ENCODE data around the gene IFITM2. TPM values are rescaled to one million over a fixed set of nuclear protein-coding genes. Genes with fewer than 3 reads are reported as not detected.

The IFITM2 gene
- total RNA-seq, 1 experiment from 2014 or later = 421 TPM

- no peak for DNase-seq
- Histone ChIP-seq H3K79me2 (ENCODE audit: insufficient read depth, low read length) (no peaks in the 10 kb centered on the region), H3K56ac (ENCODE audit: insufficient read length, low read depth, low read length) (no peak overlapping the region), H3K27ac (ENCODE audit: insufficient read length, low read depth, low read length) (no peak overlapping the region), H3K27me3 (ENCODE audit: insufficient read depth, low read length) (no peaks in the 10 kb centered on the region), H2BK5ac (ENCODE audit: insufficient read length, low read length) (no peak overlapping the region), H3T11ph (ENCODE audit: low read length) (no peak overlapping the region), H3K79me1 (ENCODE audit: insufficient read depth, low read depth, low read length, poor library complexity, severe bottlenecking) (no peaks in the 10 kb centered on the region), H4K20me1 (ENCODE audit: control insufficient read depth, insufficient read depth, insufficient read length) (no peaks in the 10 kb centered on the region), H2AK5ac (ENCODE audit: insufficient read length, low read length) (no peak overlapping the region), H4K5ac (ENCODE audit: insufficient read length, low read depth, low read length) (no peak overlapping the region), H3K4ac (ENCODE audit: low read depth, low read length) (no peak overlapping the region), H3K18ac (ENCODE audit: insufficient read length, low read depth, low read length) (no peak overlapping the region), H3K9ac (ENCODE audit: extremely low read depth, insufficient read length, low read length) (no peak overlapping the region), H3K23ac (ENCODE audit: insufficient read length, low read depth, low read length) (no peak overlapping the region), H2BK20ac (ENCODE audit: low read depth, low read length, poor library complexity, severe bottlenecking) (no peak overlapping the region), H2BK15ac (ENCODE audit: low read depth, low read length) (no peak overlapping the region), H3K9me3 (ENCODE audit: control insufficient read depth, low read depth, low read length) (no peaks in the 10 kb centered on the region), H4K91ac (ENCODE audit: insufficient read length, low read depth, low read length) (no peak overlapping the region), H3K14ac (ENCODE audit: insufficient read depth, low read length) (no peak overlapping the region), H4K8ac (replicated peaks; ENCODE audit: insufficient read length, low read depth, low read length) (no peak overlapping the region), H2BK120ac (ENCODE audit: low read depth, low read length, poor library complexity, severe bottlenecking) (no peak overlapping the region), H3K4me2 (ENCODE audit: insufficient read depth, insufficient read length, low read length) (no peak overlapping the region), H3K23me2 (ENCODE audit: insufficient read length, low read depth, low read length, poor library complexity, severe bottlenecking) (no peaks in the 10 kb centered on the region), H3K4me1 (ENCODE audit: insufficient read depth, low read length) (no peaks in the 10 kb centered on the region), H2BK12ac (ENCODE audit: insufficient read length, low read depth, low read length) (no peak overlapping the region), H2AFZ (ENCODE audit: low read length) (no peak overlapping the region)
- H3K27ac Mint-ChIP-seq = peak overlapping the region in 1 of 3 experiments; percentile 5; a peak in 1 of 7 replicates
- H3K4me1 Mint-ChIP-seq = peaks cover 28 to 42% of the 10 kb centered on the region in 2 experiments
- no CpG with 5 or more reads among the region's 18 CpGs for WGBS (ENCODE audit: extremely low coverage, insufficient read length, low lambda C conversion rate)
- H3K27me3 Mint-ChIP-seq (ENCODE audit: low read depth) = peaks cover 13% of the 10 kb centered on the region
- peaks cover 2 to 6% of the 10 kb centered on the region in 2 experiments; a peak in 3 of 5 replicates for H3K9me3 Mint-ChIP-seq
- TF ChIP-seq, protein P1, sequence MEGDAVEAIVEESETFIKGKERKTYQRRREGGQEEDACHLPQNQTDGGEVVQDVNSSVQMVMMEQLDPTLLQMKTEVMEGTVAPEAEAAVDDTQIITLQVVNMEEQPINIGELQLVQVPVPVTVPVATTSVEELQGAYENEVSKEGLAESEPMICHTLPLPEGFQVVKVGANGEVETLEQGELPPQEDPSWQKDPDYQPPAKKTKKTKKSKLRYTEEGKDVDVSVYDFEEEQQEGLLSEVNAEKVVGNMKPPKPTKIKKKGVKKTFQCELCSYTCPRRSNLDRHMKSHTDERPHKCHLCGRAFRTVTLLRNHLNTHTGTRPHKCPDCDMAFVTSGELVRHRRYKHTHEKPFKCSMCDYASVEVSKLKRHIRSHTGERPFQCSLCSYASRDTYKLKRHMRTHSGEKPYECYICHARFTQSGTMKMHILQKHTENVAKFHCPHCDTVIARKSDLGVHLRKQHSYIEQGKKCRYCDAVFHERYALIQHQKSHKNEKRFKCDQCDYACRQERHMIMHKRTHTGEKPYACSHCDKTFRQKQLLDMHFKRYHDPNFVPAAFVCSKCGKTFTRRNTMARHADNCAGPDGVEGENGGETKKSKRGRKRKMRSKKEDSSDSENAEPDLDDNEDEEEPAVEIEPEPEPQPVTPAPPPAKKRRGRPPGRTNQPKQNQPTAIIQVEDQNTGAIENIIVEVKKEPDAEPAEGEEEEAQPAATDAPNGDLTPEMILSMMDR (conservative IDR thresholded peaks at IDR 0.05) = no peak
- peaks cover 0 to 7% (median 0%) of the 10 kb centered on the region in 3 experiments; a peak in 1 of 7 replicates for H3K36me3 Mint-ChIP-seq (ENCODE audit: insufficient read depth in 1 of 3, low read depth in 3 of 3)
- no peak overlapping the region for H3K4me3 Mint-ChIP-seq
These were observed 43.2 kb downstream of the IFITM2 start for GRCh38 chr11:350723-351255.
